DND-41 (cell line): ENCODE measurements around the gene DNMT3L.

ENCODE experiments used
- ATAC-seq: fragments of 200-7000 bp; cut with Tn5 transposase; 3 replicates; pipeline ENCODE4 v1.9.1; 2021; ENCODE audit warnings: low read depth; ENCODE audit not compliant: insufficient read depth
- DNase-seq: peaks from one replicate; pipeline ENCODE4 v3.0.0-alpha.2; 2020
- H2AFZ ChIP-seq: 2 replicates; pipeline ENCODE4 v1.6.0; 2012; ENCODE audit warnings: low read depth, low read length
- H3K27ac ChIP-seq: 2 replicates; pipeline ENCODE4 v1.5.1; 2012; ENCODE audit warnings: low read length, inconsistent platforms
- H3K27me3 ChIP-seq: fragments of 200-600 bp; sonication (generic); 2 replicates; pipeline ENCODE4 v1.6.0; 2012; ENCODE audit warnings: low read length, mild to moderate bottlenecking, inconsistent platforms; ENCODE audit not compliant: insufficient read depth, poor library complexity
- H3K36me3 ChIP-seq: 2 replicates; pipeline ENCODE4 v1.5.1; 2012; ENCODE audit warnings: low read length, inconsistent platforms; ENCODE audit not compliant: insufficient read depth
- H3K4me1 ChIP-seq: 2 replicates; pipeline ENCODE4 v1.5.1; 2012; ENCODE audit warnings: mild to moderate bottlenecking, low read length; ENCODE audit not compliant: insufficient read depth
- H3K4me2 ChIP-seq: 2 replicates; pipeline ENCODE4 v1.6.0; 2012; ENCODE audit warnings: mild to moderate bottlenecking, moderate library complexity, low read length, inconsistent platforms; ENCODE audit not compliant: insufficient read depth
- H3K4me3 ChIP-seq, 2 experiments: fragments of 200-600 bp in 1 of 2; shearing (Covaris generic) in 1 of 2; 2 replicates each; pipeline ENCODE4 v1.5.1; 2012 to 2016; ENCODE audit warnings: inconsistent platforms in 2 of 2, low read length in 2 of 2, mild to moderate bottlenecking in 2 of 2, low read depth in 1 of 2, moderate library complexity in 1 of 2
- H3K79me2 ChIP-seq: 2 replicates; pipeline ENCODE4 v1.6.0; 2012; ENCODE audit warnings: low read length, inconsistent platforms; ENCODE audit not compliant: insufficient read depth
- H3K9ac ChIP-seq: 2 replicates; pipeline ENCODE4 v1.6.0; 2012; ENCODE audit warnings: low read depth, mild to moderate bottlenecking, inconsistent platforms, low read length, moderate library complexity
- H3K9me3 ChIP-seq: 2 replicates; pipeline ENCODE4 v1.5.1; 2012; ENCODE audit warnings: low read length, moderate library complexity, mild to moderate bottlenecking, inconsistent platforms; ENCODE audit not compliant: insufficient read depth, severe bottlenecking
- H4K20me1 ChIP-seq: 2 replicates; pipeline ENCODE4 v1.6.0; 2012; ENCODE audit warnings: low read length; ENCODE audit not compliant: insufficient read depth
- CTCF ChIP-seq: IDR thresholded peaks from 2 replicates; pipeline ENCODE4 v1.5.1; 2012; ENCODE audit warnings: borderline replicate concordance, low read length, moderate library complexity, mild to moderate bottlenecking; ENCODE audit not compliant: poor library complexity, severe bottlenecking; ENCODE audit errors: extremely low read depth
- EZH2 ChIP-seq: IDR thresholded peaks from 3 replicates; pipeline ENCODE4 v1.6.1; 2012; ENCODE audit warnings: borderline replicate concordance, low read depth, mild to moderate bottlenecking, moderate library complexity, low read length, inconsistent platforms; ENCODE audit not compliant: severe bottlenecking

DNMT3L gene

GRCh38 chr21:44262338-44263056 lies 800 bp upstream of the DNMT3L start:
- H3K4me1 ChIP-seq, result no peaks in the 10 kb centered on the region
- no peak overlapping the region for H3K9ac ChIP-seq
- H3K36me3 ChIP-seq, result no peaks in the 10 kb centered on the region
- no peaks in the 10 kb centered on the region for H4K20me1 ChIP-seq
- no peaks in the 10 kb centered on the region for H3K79me2 ChIP-seq
- H2AFZ ChIP-seq, result no peak overlapping the region
- DNase-seq (no peak), ATAC-seq (no peak)
- no peaks in the 10 kb centered on the region for H3K9me3 ChIP-seq
- H3K27ac ChIP-seq, result no peak overlapping the region
- no peak overlapping the region for H3K4me3 ChIP-seq
- TF ChIP-seq CTCF, result no peak
- TF ChIP-seq EZH2, result no peak
- no peaks in the 10 kb centered on the region for H3K27me3 ChIP-seq
- H3K4me2 ChIP-seq, result no peak overlapping the region

- no peak overlapping the region for H3K9ac ChIP-seq
Observed at GRCh38 chr21:44260791-44261631, 686 bp downstream of the DNMT3L start.

GRCh38 chr21:44260066-44260465 lies 1.6 kb downstream of the DNMT3L start:
- Histone ChIP-seq H3K4me2 (no peak overlapping the region), H4K20me1 (no peaks in the 10 kb centered on the region), H3K9me3 (no peaks in the 10 kb centered on the region), H3K27ac (no peak overlapping the region), H3K27me3 (no peaks in the 10 kb centered on the region), H3K9ac (no peak overlapping the region), H3K4me3 (no peak overlapping the region), H3K4me1 (no peaks in the 10 kb centered on the region), H2AFZ (no peak overlapping the region), H3K36me3 (no peaks in the 10 kb centered on the region), H3K79me2 (no peaks in the 10 kb centered on the region)
- TF ChIP-seq CTCF (no peak), EZH2 (no peak)
- no peak for ATAC-seq
- no peak for DNase-seq

More at GRCh38 chr21:44260791-44261631, 686 bp downstream of the DNMT3L start:
- no peak for TF ChIP-seq EZH2
- no peak for TF ChIP-seq CTCF
- Histone ChIP-seq H4K20me1 (no peaks in the 10 kb centered on the region), H3K9me3 (no peaks in the 10 kb centered on the region), H3K27ac (no peak overlapping the region), H3K4me3 (no peak overlapping the region), H2AFZ (no peak overlapping the region), H3K79me2 (no peaks in the 10 kb centered on the region), H3K4me2 (no peak overlapping the region), H3K36me3 (no peaks in the 10 kb centered on the region), H3K27me3 (no peaks in the 10 kb centered on the region), H3K4me1 (no peaks in the 10 kb centered on the region)
- no peak for DNase-seq
- ATAC-seq, result no peak
